MM.1S (cell line): ENCODE results near the gene NCAPH2.

Experiments
- DNase-seq: peaks from one replicate; pipeline ENCODE4 v3.0.0-alpha.2; 2015
- H2AFZ ChIP-seq: fragments of 300-600 bp; sonication (generic); 2 replicates; pipeline ENCODE4 v1.6.0; 2016; ENCODE audit warnings: antibody characterized with exemption, low read length
- H3F3A ChIP-seq: fragments of 300-600 bp; sonication (generic); 2 replicates; pipeline ENCODE4 v1.6.1; 2016; ENCODE audit warnings: mild to moderate bottlenecking, antibody characterized with exemption, low read length, moderate library complexity, mixed read lengths; ENCODE audit not compliant: insufficient read depth
- H3K27ac ChIP-seq: fragments of 300-600 bp; sonication (generic); 2 replicates; pipeline ENCODE4 v1.5.1; 2016; ENCODE audit warnings: mild to moderate bottlenecking, low read length
- H3K27me3 ChIP-seq: fragments of 300-600 bp; sonication (generic); replicated peaks from 2 replicates; pipeline ENCODE4 v1.6.0; 2016; ENCODE audit warnings: low read length; ENCODE audit not compliant: insufficient read depth
- H3K36me3 ChIP-seq: fragments of 300-600 bp; sonication (generic); replicated peaks from 2 replicates; pipeline ENCODE4 v1.6.1; 2016; ENCODE audit warnings: mild to moderate bottlenecking, low read length, mixed read lengths; ENCODE audit not compliant: insufficient read depth
- H3K4me1 ChIP-seq: fragments of 300-600 bp; sonication (generic); 2 replicates; pipeline ENCODE4 v1.6.1; 2016; ENCODE audit warnings: low read length, mixed read lengths
- H3K4me2 ChIP-seq: fragments of 300-600 bp; sonication (generic); 2 replicates; pipeline ENCODE4 v1.6.0; 2016; ENCODE audit warnings: low read depth, low read length
- H3K4me3 ChIP-seq: fragments of 300-600 bp; sonication (generic); 2 replicates; pipeline ENCODE4 v1.5.1; 2016; ENCODE audit warnings: low read length, mixed read lengths
- H3K79me2 ChIP-seq: fragments of 300-600 bp; sonication (generic); 2 replicates; pipeline ENCODE4 v1.6.1; 2016; ENCODE audit warnings: mixed run types, low read length, mixed read lengths
- H3K9ac ChIP-seq: fragments of 300-600 bp; sonication (generic); 2 replicates; pipeline ENCODE4 v1.6.1; 2016; ENCODE audit warnings: low read length, mixed read lengths
- H3K9me2 ChIP-seq: fragments of 300-600 bp; sonication (generic); replicated peaks from 2 replicates; pipeline ENCODE4 v1.6.1; 2016; ENCODE audit warnings: mild to moderate bottlenecking, low read length, mixed read lengths; ENCODE audit not compliant: insufficient read depth
- H3K9me3 ChIP-seq: fragments of 300-600 bp; sonication (generic); replicated peaks from 2 replicates; pipeline ENCODE4 v1.6.1; 2016; ENCODE audit warnings: mild to moderate bottlenecking, low read length, mixed read lengths; ENCODE audit not compliant: insufficient read depth
- H4K20me1 ChIP-seq: fragments of 300-600 bp; sonication (generic); 2 replicates; pipeline ENCODE4 v1.6.1; 2016; ENCODE audit warnings: mild to moderate bottlenecking, low read length, moderate library complexity, mixed read lengths; ENCODE audit not compliant: insufficient read depth
- EZH2 ChIP-seq: fragments of 300-600 bp; sonication (generic); optimal IDR thresholded peaks from 2 replicates; pipeline ENCODE3; 2017; ENCODE audit warnings: low read depth, mild to moderate bottlenecking, antibody characterized with exemption, low read length, mixed read lengths
- EZH2phosphoT487 ChIP-seq: fragments of 300-600 bp; sonication (generic); IDR thresholded peaks from 2 replicates; pipeline ENCODE4 v1.6.1; 2018; ENCODE audit warnings: antibody characterized with exemption, low read length
- TF ChIP-seq, protein P1 (sequence below): fragments of 300-600 bp; sonication (generic); IDR thresholded peaks from 2 replicates; pipeline ENCODE4 v1.5.1; 2016; ENCODE audit warnings: antibody characterized with exemption, low read length, mixed read lengths

Gene NCAPH2

GRCh38 chr22:50469377-50470305, 38.4 kb upstream of the NCAPH2 start:
- peaks cover 23% of the 10 kb centered on the region for H3F3A ChIP-seq
- no peak overlapping the region for H2AFZ ChIP-seq
- no peaks in the 10 kb centered on the region for H3K9me2 ChIP-seq
- H3K4me2 ChIP-seq = peak overlapping the region; percentile 78
- TF ChIP-seq EZH2 (no peak), EZH2phosphoT487 (no peak)
- TF ChIP-seq, protein P1, sequence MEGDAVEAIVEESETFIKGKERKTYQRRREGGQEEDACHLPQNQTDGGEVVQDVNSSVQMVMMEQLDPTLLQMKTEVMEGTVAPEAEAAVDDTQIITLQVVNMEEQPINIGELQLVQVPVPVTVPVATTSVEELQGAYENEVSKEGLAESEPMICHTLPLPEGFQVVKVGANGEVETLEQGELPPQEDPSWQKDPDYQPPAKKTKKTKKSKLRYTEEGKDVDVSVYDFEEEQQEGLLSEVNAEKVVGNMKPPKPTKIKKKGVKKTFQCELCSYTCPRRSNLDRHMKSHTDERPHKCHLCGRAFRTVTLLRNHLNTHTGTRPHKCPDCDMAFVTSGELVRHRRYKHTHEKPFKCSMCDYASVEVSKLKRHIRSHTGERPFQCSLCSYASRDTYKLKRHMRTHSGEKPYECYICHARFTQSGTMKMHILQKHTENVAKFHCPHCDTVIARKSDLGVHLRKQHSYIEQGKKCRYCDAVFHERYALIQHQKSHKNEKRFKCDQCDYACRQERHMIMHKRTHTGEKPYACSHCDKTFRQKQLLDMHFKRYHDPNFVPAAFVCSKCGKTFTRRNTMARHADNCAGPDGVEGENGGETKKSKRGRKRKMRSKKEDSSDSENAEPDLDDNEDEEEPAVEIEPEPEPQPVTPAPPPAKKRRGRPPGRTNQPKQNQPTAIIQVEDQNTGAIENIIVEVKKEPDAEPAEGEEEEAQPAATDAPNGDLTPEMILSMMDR = no peak
- peaks cover 48% of the 10 kb centered on the region for H3K4me1 ChIP-seq
- H3K27me3 ChIP-seq = no peaks in the 10 kb centered on the region
- no peaks in the 10 kb centered on the region for H3K36me3 ChIP-seq
- H3K4me3 ChIP-seq = peak overlapping the region; percentile 39
- peaks cover 74% of the 10 kb centered on the region for H3K79me2 ChIP-seq
- no peaks in the 10 kb centered on the region for H3K9me3 ChIP-seq
- H3K27ac ChIP-seq = peak overlapping the region; percentile 88
- H3K9ac ChIP-seq = peak overlapping the region; percentile 55
- H4K20me1 ChIP-seq = peaks cover 4% of the 10 kb centered on the region; the same call in 1 of the 2 replicates
- peak; percentile 93 for DNase-seq

- H2AFZ ChIP-seq = no peak overlapping the region
- H3K4me2 ChIP-seq = peak overlapping the region; percentile 78
- no peaks in the 10 kb centered on the region for H3K36me3 ChIP-seq
- peaks cover 23% of the 10 kb centered on the region for H3F3A ChIP-seq
- peaks cover 50% of the 10 kb centered on the region for H3K4me1 ChIP-seq
- H3K9ac ChIP-seq = peak overlapping the region; percentile 32
- H3K27me3 ChIP-seq = no peaks in the 10 kb centered on the region
- DNase-seq = peak; percentile 24
- H4K20me1 ChIP-seq = peaks cover 4% of the 10 kb centered on the region; the same call in 1 of the 2 replicates
- H3K27ac ChIP-seq = peak overlapping the region; percentile 88
- no peaks in the 10 kb centered on the region for H3K9me2 ChIP-seq
- peaks cover 75% of the 10 kb centered on the region for H3K79me2 ChIP-seq
- TF ChIP-seq, protein P1 = no peak
- no peak for TF ChIP-seq EZH2phosphoT487
- TF ChIP-seq EZH2 = no peak
- H3K9me3 ChIP-seq = no peaks in the 10 kb centered on the region
- peak overlapping the region; percentile 9 for H3K4me3 ChIP-seq
These were observed 37.5 kb upstream of the NCAPH2 start for GRCh38 chr22:50470491-50470890.

DNA sequence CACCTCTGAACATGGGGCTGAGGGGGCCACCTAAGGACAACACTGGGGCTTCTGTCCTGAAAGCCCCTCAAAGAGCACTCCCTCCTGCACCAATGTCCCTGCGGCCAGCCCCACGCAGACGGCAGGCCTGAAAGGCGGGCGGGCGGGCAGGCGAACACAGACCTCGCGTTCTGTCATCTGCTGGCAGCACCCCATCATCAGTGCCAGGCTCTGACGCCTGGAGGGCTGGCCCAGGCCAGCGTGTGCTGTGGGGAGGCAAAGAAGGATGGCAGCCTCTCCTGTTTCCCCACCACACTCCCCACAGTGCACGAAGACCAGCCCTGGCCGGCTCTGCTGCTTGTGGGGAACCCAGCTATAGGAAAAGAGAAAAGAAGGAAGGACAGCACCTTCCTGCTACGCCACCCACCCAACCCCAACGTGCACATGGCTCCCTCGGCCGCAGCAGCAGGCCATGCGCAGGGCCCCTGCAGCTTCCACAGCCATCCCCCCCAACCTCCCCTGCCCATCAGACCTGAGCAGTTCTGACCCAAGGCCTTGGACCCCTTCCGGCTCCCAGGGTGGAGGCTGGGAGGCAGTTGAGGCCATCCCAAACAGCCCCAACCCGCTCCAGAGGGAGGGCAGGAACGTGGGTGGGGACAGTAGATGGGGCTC, 36.7 kb upstream of the NCAPH2 start:
- Histone ChIP-seq H3K4me2 (peak overlapping the region; percentile 78), H3K4me1 (peaks cover 51% of the 10 kb centered on the region), H3F3A (peaks cover 23% of the 10 kb centered on the region), H3K79me2 (peaks cover 75% of the 10 kb centered on the region), H3K9ac (peak overlapping the region; percentile 32; the same call in 1 of the 2 replicates), H3K9me2 (no peaks in the 10 kb centered on the region), H2AFZ (no peak overlapping the region), H3K27ac (peak overlapping the region; percentile 88), H3K4me3 (peak overlapping the region; percentile 9), H3K36me3 (no peaks in the 10 kb centered on the region), H4K20me1 (peaks cover 4% of the 10 kb centered on the region; the same call in 1 of the 2 replicates), H3K27me3 (no peaks in the 10 kb centered on the region), H3K9me3 (no peaks in the 10 kb centered on the region)
- DNase-seq = no peak
- TF ChIP-seq EZH2 (no peak), EZH2phosphoT487 (no peak)
- TF ChIP-seq, protein P1 = no peak
